ES-I3 (cell line): ENCODE data around the gene MYOZ1.
"Not testable (repeated sequence)": the region's sequence is repeated elsewhere in the genome, so short reads cannot be mapped to it uniquely, and the experiment has no call there.

Experiments
- H3K36me3 ChIP-seq: 2 replicates; pipeline ENCODE4 v1.6.1; 2013; ENCODE audit warnings: mild to moderate bottlenecking, low read length, control low read depth, moderate library complexity; ENCODE audit not compliant: insufficient read depth
- H3K4me1 ChIP-seq: 2 replicates; pipeline ENCODE4 v1.6.1; 2013; ENCODE audit warnings: mild to moderate bottlenecking, control low read depth, low read length; ENCODE audit not compliant: insufficient read depth
- H3K9ac ChIP-seq: 2 replicates; pipeline ENCODE4 v1.6.1; 2013; ENCODE audit warnings: low read depth, mild to moderate bottlenecking, low read length, moderate library complexity
- H3K9me3 ChIP-seq: 2 replicates; pipeline ENCODE4 v1.6.1; 2013; ENCODE audit warnings: mild to moderate bottlenecking, low read length, moderate library complexity; ENCODE audit not compliant: control insufficient read depth, insufficient read depth

The MYOZ1 gene

DNA sequence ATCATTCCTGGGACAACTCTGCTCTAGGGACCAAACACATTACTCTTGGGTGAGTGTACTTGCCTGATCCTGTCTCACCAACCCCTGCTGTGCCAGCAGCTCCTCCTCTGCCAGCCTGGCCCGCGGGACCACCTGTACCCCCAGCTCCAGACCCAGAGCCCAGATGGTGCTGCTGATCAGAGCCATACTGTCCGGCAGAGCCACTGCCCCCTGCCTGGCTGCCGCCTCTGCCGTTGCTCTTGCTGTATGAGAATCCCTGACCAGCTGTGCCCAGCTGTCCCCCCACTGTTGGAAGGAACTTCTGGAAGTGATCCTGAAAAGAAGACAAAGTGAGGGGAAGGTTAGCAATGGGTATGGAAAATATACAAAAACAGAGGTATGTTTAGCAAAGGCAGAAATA is 6.9 kb downstream of the MYOZ1 start:
- Histone ChIP-seq H3K36me3 (no peaks in the 10 kb centered on the region), H3K4me1 (no peaks in the 10 kb centered on the region), H3K9me3 (no peaks in the 10 kb centered on the region), H3K9ac (no peak overlapping the region)

DNA sequence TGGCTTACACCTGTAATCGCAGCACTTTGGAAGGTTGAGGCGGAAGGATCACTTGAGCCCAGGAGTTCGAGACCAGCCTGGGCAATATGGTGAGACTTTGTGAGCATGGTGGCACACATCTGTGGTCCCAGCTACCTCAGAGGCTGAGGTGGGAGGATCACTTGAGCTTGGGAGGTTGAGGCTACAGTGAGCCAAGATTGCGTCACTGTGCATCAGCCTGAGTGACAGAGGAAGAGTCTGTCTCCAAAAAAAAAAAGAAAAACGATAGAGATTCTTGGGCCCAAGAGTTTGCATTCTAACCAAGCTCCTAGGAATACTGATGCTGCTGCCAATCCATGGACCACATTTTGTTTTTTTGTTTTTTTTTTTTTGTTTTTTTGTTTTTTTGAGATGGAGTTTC is 12.1 kb downstream of the MYOZ1 start:
- no peaks in the 10 kb centered on the region for H3K36me3 ChIP-seq
- no peaks in the 10 kb centered on the region for H3K9me3 ChIP-seq
- H3K4me1 ChIP-seq = no peaks in the 10 kb centered on the region
- H3K9ac ChIP-seq = no peak overlapping the region

GRCh38 chr10:73628405-73628804 is 12.9 kb downstream of the MYOZ1 start:
- H3K4me1 ChIP-seq = no peaks in the 10 kb centered on the region
- no peaks in the 10 kb centered on the region for H3K36me3 ChIP-seq
- H3K9me3 ChIP-seq = no peaks in the 10 kb centered on the region
- H3K9ac ChIP-seq = no peak overlapping the region

- Histone ChIP-seq H3K36me3 (no peaks in the 10 kb centered on the region), H3K4me1 (no peaks in the 10 kb centered on the region), H3K9ac (no peak overlapping the region), H3K9me3 (no peaks in the 10 kb centered on the region)
Observed at GRCh38 chr10:73627300-73627699, 14.0 kb downstream of the MYOZ1 start.

DNA sequence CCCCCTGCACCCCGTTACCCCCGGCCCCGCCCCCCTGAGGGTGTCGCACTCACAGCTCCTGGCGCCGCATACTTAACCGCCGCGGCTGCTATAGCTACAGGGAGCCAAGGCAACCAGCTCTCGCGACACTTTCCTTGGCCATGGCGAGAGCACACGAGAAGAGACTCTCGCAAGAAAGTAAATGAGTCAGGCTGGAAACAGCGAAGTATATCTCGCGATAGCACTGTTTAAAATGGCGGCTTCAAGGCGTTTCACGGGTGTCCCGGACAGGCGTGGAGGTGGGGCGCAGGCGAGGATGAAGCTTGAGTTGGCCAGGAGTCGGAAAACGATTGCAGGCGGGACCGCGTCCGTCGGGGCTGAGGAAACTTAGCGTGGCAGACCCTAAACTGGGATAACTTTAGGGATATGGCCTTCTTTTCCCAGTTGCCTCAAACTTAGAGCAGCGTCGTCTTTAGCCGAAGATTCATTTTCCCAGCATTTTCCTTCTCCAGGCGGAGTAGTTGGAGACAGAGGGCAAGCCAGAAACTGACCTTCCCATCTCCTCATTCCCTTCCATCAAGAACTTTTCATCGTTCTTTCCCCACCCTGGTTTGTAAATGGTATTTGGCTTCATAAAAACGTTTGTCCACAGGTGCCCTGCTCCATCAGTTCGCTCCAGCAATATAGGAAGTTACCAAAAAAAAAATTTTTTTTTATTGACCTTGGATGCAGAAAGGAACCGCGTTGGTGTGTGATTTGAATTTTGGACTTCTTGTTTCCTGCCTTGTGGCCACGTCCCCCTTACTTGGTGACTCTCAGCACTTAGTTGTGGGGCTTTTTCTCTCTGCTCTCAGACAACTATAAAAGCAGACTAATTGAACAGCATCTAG is 15.2 kb downstream of the MYOZ1 start:
- H3K9ac ChIP-seq = peak overlapping the region; percentile 95
- no peaks in the 10 kb centered on the region for H3K36me3 ChIP-seq
- no peaks in the 10 kb centered on the region for H3K4me1 ChIP-seq

DNA sequence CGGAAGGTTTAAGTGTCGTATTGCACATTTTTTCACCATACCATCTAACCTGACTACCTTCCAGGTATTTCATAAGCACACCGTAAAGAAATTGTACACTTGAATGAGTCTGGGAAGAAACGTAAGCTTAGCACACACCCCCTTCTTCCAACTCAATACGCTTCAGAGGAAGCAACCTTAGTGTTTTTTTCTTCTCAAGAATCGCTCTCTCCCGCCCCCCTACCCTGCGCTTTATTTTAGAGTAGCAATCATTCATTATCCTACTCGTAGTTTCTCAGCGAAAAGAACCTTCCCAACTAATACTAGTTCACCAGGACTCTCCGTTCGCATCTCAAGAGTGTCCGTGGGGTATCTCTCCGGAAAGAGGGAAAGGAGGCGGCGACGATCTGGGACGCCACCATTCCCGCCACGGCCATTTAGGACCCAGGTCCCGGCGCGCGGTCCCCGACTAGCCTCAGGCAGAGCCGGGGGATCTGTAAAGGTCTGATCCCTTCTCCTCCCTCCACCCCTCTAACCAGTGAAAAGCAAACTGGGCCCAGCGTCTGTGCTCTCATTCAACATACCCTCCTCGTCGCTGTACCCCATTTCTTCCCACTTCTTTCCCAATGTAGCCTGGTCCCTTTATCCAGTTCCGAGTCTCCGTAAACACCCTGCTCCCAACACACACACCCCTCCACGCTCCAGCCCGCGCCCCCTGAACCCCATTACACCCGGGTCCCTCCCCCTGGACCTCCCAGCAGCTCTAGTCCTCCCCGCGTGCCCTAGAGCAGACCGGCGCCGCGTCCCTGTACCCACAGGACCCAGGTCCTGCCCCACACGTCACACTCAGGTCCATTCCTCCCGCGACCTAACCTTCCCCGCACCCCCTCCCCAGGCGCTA is 16.0 kb downstream of the MYOZ1 start:
- H3K9me3 ChIP-seq = no peaks in the 10 kb centered on the region
- peak overlapping the region; percentile 93 for H3K9ac ChIP-seq
- no peaks in the 10 kb centered on the region for H3K4me1 ChIP-seq
- no peaks in the 10 kb centered on the region for H3K36me3 ChIP-seq

More for the DNA sequence above, 15.2 kb downstream of the MYOZ1 start:
- H3K9me3 ChIP-seq = no peaks in the 10 kb centered on the region

DNA sequence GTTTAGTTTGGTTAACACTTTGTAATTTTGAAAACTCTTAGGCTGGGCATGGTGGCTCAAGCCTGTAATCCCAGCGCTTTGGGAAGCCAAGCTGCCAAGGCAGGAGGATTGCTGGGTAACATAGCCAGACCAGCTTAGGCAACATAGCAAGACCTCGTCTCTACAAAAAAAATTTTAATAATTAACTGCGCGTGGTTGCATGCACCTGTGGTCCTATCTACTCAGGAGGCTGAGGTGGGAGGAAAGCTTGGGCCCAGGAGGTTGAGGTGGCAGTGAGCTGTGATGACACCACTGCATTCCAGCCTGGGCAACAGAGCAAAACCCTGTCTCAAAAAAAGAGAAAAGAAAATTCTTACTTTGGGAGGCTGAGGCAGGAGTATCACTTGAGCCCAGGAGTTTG is 18.2 kb downstream of the MYOZ1 start:
- H3K9me3 ChIP-seq = no peaks in the 10 kb centered on the region
- H3K36me3 ChIP-seq = no peaks in the 10 kb centered on the region
- H3K9ac ChIP-seq = no peak overlapping the region
- H3K4me1 ChIP-seq = no peaks in the 10 kb centered on the region

- not testable (repeated sequence) for H3K9ac ChIP-seq, H3K4me1 ChIP-seq, H3K9me3 ChIP-seq, H3K36me3 ChIP-seq
Observed at GRCh38 chr10:73620974-73621373, 20.3 kb downstream of the MYOZ1 start.

DNA sequence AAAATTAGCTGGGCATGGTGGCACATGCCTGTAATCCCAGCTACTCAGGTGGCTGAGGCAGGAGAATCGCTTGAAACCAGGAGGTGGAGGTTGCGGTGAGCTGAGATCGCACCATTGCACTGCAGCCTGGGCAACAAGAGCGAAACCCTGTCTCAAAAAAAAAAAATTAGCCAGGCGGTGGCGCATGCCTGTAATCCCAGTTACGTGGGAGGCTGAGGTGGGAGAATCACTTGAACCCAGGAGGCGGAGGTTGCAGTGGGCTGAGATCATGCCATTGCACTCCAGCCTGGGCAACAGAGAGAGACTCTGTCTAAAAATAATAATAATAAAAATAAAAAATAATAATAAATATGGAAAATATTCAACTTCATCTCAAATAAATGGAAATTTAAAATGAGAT is 24.1 kb downstream of the MYOZ1 start:
- H3K9ac ChIP-seq, H3K9me3 ChIP-seq, H3K4me1 ChIP-seq, H3K36me3 ChIP-seq: not testable (repeated sequence)

GRCh38 chr10:73614720-73615119 is 26.6 kb downstream of the MYOZ1 start:
- Histone ChIP-seq H3K36me3 (no peaks in the 10 kb centered on the region), H3K4me1 (no peaks in the 10 kb centered on the region), H3K9me3 (no peaks in the 10 kb centered on the region), H3K9ac (no peak overlapping the region)

GRCh38 chr10:73609116-73609515 is 32.2 kb downstream of the MYOZ1 start:
- no peaks in the 10 kb centered on the region for H3K9me3 ChIP-seq
- no peaks in the 10 kb centered on the region for H3K36me3 ChIP-seq
- H3K4me1 ChIP-seq = no peaks in the 10 kb centered on the region
- no peak overlapping the region for H3K9ac ChIP-seq

DNA sequence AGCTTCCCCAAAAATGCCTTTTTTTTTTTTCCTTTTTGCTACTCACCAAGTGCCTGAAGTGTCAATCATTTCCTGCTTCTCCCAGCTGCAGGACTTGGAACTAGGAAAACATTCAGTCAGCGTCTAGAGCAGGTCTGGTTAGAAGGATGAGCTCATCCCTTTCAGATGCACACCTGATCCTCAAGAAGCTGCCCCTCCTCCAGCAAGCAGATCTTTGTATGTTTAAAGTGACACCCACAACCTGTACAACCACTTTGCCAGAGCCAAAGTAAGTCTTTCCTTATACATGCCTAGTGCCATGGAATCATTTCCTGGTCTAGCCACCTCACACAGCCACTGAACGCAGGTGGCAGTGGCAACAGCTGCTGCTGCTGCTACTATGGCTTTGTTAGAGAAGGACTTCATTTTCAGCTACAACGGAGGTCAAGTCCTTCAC is 39.8 kb downstream of the MYOZ1 start:
- Histone ChIP-seq H3K36me3 (no peaks in the 10 kb centered on the region), H3K4me1 (peaks cover 10% of the 10 kb centered on the region), H3K9me3 (no peaks in the 10 kb centered on the region), H3K9ac (peak overlapping the region; percentile 22; the same call in 1 of the 2 replicates)

- Histone ChIP-seq H3K9ac (no peak overlapping the region), H3K36me3 (no peaks in the 10 kb centered on the region), H3K4me1 (peaks cover 21% of the 10 kb centered on the region), H3K9me3 (no peaks in the 10 kb centered on the region)
Observed at GRCh38 chr10:73597346-73597745, 43.9 kb downstream of the MYOZ1 start.

- Histone ChIP-seq H3K36me3 (no peaks in the 10 kb centered on the region), H3K4me1 (peaks cover 23% of the 10 kb centered on the region), H3K9ac (no peak overlapping the region), H3K9me3 (no peaks in the 10 kb centered on the region)
Observed at GRCh38 chr10:73593812-73594211, 47.5 kb downstream of the MYOZ1 start.

GRCh38 chr10:73593110-73593509 is 48.2 kb downstream of the MYOZ1 start:
- H3K36me3 ChIP-seq = no peaks in the 10 kb centered on the region
- no peak overlapping the region for H3K9ac ChIP-seq
- peaks cover 23% of the 10 kb centered on the region for H3K4me1 ChIP-seq
- no peaks in the 10 kb centered on the region for H3K9me3 ChIP-seq
